ENCODE measurements around the gene GUCY2D. TPM values are rescaled to one million over a fixed set of nuclear protein-coding genes. Genes with fewer than 3 reads are reported as not detected.
A peak's percentile ranks its signal among the peaks of the same experiment; 100 is the strongest.

GUCY2D gene
- total RNA-seq, 1 donor from 2014 or later: 0.69 TPM

- Mint-ChIP-seq H3K27ac (peak overlapping the region; percentile 4), H3K4me1 (peaks cover 21% of the 10 kb centered on the region), H3K4me3 (peak overlapping the region; percentile 58), H3K9me3 (no peaks in the 10 kb centered on the region), H3K36me3 (no peaks in the 10 kb centered on the region), H3K27me3 (ENCODE audit: low read depth) (peaks cover 94% of the 10 kb centered on the region)
- DNase-seq (ENCODE audit: low spot score in 2 of 2, unreplicated experiment in 2 of 2): no peak
- TF ChIP-seq CTCF (IDR thresholded peaks at IDR 0.05; ENCODE audit: unreplicated experiment): no peak
These were observed 60.5 kb downstream of the GUCY2D start for GRCh38 chr17:8062807-8063483.

- no peak for DNase-seq (ENCODE audit: low spot score in 2 of 2, unreplicated experiment in 2 of 2)
- no peak overlapping the region for H3K4me3 Mint-ChIP-seq
These were observed 61.5 kb downstream of the GUCY2D start for GRCh38 chr17:8063761-8064534.

GRCh38 chr17:8064561-8065019, 62.2 kb downstream of the GUCY2D start:
- H3K27ac Mint-ChIP-seq: no peak overlapping the region

More at GRCh38 chr17:8063761-8064534, 61.5 kb downstream of the GUCY2D start:
- no peak for TF ChIP-seq CTCF (IDR thresholded peaks at IDR 0.05; ENCODE audit: unreplicated experiment)
- Mint-ChIP-seq H3K27me3 (ENCODE audit: low read depth) (peaks cover 99% of the 10 kb centered on the region), H3K36me3 (no peaks in the 10 kb centered on the region), H3K27ac (no peak overlapping the region), H3K4me1 (peaks cover 21% of the 10 kb centered on the region), H3K9me3 (no peaks in the 10 kb centered on the region)

DNA sequence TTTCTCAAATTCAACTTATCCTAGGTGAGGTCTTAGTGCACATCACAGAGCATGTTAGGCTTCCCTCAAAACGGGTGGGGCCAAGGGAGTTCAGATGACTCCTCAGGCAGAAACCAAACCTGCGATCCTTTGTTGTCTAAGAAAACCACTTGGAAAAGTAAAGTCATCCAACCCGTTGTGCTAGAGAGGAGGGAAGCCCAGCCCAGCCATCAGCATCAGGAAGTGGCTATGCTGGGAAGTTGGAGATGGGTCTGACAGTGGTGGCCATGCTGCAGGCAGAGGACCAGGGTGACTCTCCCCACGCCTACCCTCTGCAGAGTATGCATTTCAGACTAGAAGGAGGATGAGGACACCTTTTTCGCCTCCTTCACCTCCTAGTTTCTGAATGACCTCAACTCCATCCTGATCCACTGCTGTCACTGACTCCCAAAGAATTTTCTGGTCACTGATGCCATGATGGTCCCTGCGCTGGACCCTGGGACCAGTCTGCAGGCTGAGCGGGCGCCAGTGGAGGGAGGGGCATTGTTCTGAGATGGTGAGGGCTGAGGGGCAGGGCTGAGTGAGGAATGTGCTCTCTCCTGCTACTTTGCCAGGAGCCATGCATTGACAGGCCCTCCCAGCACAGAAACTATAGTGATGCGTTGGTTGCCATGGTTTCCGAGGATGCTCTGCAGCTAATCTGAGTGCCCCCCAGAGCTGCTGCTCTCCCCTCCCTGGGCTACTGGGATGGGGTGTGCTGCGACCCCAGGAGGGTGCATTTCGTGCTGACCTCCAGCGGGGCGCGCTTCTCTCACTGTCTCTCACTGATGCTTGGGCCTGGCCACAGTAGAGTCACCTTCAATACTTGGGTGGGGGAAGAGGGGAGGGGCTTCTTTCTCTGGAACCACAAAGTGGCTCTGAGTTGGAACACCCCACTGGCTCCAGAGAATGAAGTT, 64.7 kb downstream of the GUCY2D start:
- no peaks in the 10 kb centered on the region for H3K36me3 Mint-ChIP-seq
- DNase-seq (ENCODE audit: low spot score in 2 of 2, unreplicated experiment in 2 of 2): no peak
- no peak overlapping the region for H3K4me3 Mint-ChIP-seq
- TF ChIP-seq CTCF (IDR thresholded peaks at IDR 0.05; ENCODE audit: unreplicated experiment): no peak
- peaks cover 13% of the 10 kb centered on the region for H3K4me1 Mint-ChIP-seq
- H3K9me3 Mint-ChIP-seq: no peaks in the 10 kb centered on the region
- H3K27ac Mint-ChIP-seq: no peak overlapping the region
- H3K27me3 Mint-ChIP-seq (ENCODE audit: low read depth): peaks cover 99% of the 10 kb centered on the region

More at GRCh38 chr17:8064561-8065019, 62.2 kb downstream of the GUCY2D start:
- no peaks in the 10 kb centered on the region for H3K9me3 Mint-ChIP-seq
- H3K27me3 Mint-ChIP-seq (ENCODE audit: low read depth): peaks cover 99% of the 10 kb centered on the region
- DNase-seq (ENCODE audit: low spot score in 2 of 2, unreplicated experiment in 2 of 2): no peak
- H3K4me1 Mint-ChIP-seq: peaks cover 21% of the 10 kb centered on the region
- no peak for TF ChIP-seq CTCF (IDR thresholded peaks at IDR 0.05; ENCODE audit: unreplicated experiment)
- no peak overlapping the region for H3K4me3 Mint-ChIP-seq
- no peaks in the 10 kb centered on the region for H3K36me3 Mint-ChIP-seq

- Mint-ChIP-seq H3K9me3 (no peaks in the 10 kb centered on the region), H3K36me3 (no peaks in the 10 kb centered on the region), H3K27me3 (ENCODE audit: low read depth) (peaks cover 99% of the 10 kb centered on the region), H3K4me3 (no peak overlapping the region), H3K27ac (no peak overlapping the region), H3K4me1 (peaks cover 11% of the 10 kb centered on the region)
- no peak for DNase-seq (ENCODE audit: low spot score in 2 of 2, unreplicated experiment in 2 of 2)
- no peak for TF ChIP-seq CTCF (IDR thresholded peaks at IDR 0.05; ENCODE audit: unreplicated experiment)
These were observed 65.4 kb downstream of the GUCY2D start for GRCh38 chr17:8067806-8068205.
